Posterior cingulate gyrus (tissue), 11 donors: ENCODE results near the gene GZMM.

Experiments
- DNase-seq, 10 donors: peaks; one replicate each; pipeline versions ENCODE4 v3.0.0 to v3.0.0-alpha.2; 2020 to 2021; ENCODE audit warnings: mixed read lengths in 3 of 10
- intact Hi-C: fragments of 100-400 bp; cut with DNase I; formaldehyde crosslinking; loops from one replicate; pipeline ENCODE4 v1.15.1; 2023

Gene GZMM

DNA sequence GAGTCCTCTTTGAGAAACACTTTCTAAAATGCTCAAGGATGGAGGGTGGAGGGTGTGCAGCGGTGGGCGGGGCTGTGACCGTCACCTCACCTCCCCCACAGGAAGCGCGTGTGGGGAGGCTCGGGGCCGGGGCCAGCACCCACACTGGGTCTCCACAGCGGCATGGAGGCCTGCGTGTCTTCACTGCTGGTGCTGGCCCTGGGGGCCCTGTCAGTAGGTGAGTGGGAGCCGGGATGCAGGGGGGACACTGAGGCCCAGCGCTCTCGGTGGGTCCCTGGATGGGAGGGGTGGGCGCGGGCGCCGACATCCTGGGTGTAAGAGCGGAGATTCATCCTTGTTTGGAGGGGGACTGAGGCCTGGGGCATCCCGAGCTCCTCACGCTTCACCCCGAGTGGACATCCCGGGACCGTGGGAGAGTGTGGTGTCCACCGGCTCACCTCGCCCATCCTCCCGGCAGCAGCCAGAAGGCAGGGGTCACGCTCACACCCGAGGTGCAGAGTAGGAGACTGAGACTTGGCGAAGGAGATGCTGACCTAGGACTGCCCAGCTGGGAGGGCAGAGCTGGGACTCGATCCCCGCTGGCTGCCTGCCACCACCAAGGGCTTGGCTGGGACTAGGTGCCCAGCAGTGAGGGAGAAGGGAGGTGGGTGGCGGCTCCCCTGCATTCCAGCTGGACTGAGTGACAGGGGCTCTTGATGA is at the start of gene GZMM:
TSS of gene GZMM (plus strand) at position 144 of the 699 bp plus-strand sequence. CDS start at position 163, 19 bp downstream.
- no peak for DNase-seq
- intact Hi-C loops = no loop called here

DNA sequence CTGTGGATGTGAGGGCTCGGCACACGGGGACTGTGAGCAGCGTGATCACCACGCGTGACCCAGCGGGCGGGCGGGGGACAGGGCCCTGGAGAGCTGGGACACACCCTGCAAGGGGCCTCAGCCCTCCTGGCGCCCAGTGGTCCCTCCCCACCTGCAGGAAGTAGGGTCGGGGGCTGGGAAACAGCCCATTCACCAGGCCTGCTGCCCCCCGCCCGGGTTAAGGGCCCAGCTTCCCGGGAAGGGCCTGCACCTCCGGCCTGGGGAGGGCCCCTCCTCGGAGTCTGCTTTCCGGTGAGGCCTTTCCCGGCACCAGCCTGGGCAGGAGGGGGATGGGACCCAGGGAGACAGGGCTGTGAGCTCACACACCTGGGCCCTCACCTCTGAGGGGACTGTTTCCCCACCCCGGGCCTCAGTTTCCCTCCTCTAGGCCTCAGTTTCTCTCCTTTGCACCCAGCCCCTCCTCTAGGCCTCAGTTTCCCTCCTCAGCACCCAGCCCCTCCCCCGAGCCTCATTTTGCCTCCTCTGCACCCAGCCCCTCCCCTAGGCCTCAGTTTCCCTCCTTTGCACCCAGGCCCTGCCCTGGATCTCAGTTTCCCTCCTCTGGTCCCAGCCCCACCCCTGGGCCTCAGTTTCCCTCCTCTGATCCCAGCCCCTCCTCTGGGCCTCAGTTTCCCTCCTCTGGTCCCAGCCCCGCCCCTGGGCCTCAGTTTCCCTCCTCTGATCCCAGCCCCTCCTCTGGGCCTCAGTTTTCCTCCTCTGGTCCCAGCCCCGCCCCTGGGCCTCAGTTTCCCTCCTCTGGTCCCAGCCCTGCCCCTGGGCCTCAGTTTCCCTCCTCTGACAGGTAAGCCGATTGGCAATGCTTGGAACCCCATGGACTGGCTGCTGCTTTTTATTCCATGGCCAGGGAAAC is 49.4 kb upstream of the GZMM start:
- DNase-seq = peak in 1 of 10 donors; percentile 52
- intact Hi-C loops = no loop called here

- intact Hi-C loops = no loop called here
- no peak for DNase-seq
Observed at GRCh38 chr19:495081-495401, 48.8 kb upstream of the GZMM start.

GRCh38 chr19:495402-496111 is 48.3 kb upstream of the GZMM start:
- peak in 8 of 10 donors; percentile 52 to 93 (median 66) for DNase-seq
- intact Hi-C loops = no loop called here

DNA sequence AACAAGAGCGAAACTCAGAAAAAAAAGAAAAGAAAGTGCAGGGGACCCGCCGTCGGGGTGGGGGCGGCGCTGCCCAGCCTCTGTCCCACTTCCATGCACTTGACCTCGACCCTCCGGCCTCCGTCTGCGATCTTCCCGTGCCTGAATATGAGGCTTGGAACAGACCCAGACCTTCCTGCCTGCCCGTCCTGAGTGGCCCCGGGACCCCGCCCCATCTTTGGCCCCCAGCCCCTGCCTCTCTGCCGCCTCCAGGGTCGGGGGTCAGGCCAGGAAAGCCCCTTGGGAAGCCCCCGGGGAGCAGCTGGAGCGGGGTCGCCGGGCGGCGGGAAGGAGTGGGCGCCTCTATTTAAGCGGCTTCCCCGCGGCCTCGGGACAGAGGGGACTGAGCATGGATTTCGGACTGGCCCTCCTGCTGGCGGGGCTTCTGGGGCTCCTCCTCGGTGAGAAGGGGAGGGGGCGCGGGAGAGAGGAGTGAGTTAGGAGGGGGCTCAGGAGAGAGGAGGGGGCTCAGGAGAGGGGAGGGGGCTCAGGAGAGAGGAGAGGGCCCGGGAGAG is 47.7 kb upstream of the GZMM start, which contains the start of gene MADCAM1:
TSS of gene MADCAM1 (plus strand) at position 375 of the 554 bp plus-strand sequence. CDS start at position 389, 14 bp downstream.
- peak in 1 of 10 donors; percentile 48 for DNase-seq
- intact Hi-C loops = no loop called here

- peak in 1 of 10 donors; percentile 5 for DNase-seq
- intact Hi-C loops = no loop called here
Observed at GRCh38 chr19:496986-497385, 46.9 kb upstream of the GZMM start.

- DNase-seq = no peak
- intact Hi-C loops = no loop called here
Observed at GRCh38 chr19:497491-497868, 46.4 kb upstream of the GZMM start.

- peak in 1 of 10 donors; percentile 67 for DNase-seq
- intact Hi-C loops = no loop called here
Observed at GRCh38 chr19:497869-498510, 45.9 kb upstream of the GZMM start.

DNA sequence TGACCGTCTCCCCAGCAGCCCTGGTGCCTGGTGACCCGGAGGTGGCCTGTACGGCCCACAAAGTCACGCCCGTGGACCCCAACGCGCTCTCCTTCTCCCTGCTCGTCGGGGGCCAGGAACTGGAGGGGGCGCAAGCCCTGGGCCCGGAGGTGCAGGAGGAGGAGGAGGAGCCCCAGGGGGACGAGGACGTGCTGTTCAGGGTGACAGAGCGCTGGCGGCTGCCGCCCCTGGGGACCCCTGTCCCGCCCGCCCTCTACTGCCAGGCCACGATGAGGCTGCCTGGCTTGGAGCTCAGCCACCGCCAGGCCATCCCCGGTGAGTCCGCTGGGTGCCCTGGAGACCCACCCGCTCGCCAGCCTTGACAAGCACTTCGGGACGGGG is 45.4 kb upstream of the GZMM start:
- peak in 1 of 10 donors; percentile 47 for DNase-seq
- intact Hi-C loops = no loop called here

DNA sequence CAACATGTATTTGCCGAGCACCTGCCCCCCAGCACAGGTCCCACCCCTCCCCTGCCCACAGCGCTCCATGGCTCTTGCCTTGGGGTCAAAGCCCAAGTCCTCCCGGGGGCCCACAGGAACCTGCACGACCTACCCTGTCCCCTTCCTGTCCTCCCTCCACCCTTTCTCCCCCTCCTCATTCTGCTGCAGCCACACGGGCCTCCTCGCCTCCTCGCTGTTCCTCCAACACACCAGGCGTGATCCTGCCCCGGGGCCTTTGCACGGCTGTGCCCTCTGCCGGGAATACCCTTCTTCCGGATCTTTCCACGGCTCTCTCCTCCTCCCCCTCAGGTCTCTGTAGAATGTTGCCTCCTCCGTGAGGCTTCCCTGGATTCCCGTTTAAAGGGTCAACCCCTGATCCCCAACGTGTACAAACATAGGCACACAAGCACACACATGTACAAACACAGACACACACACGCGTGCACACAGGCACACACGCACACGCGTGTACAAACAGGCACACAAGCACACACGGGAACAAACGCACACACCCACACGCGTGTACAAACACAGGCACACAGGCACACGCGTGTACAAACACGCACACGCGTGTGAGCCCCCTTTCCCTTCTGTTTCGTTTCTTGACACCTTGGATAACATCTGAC is 44.8 kb upstream of the GZMM start:
- intact Hi-C loops = no loop called here
- no peak for DNase-seq

- no peak for DNase-seq
- intact Hi-C loops = no loop called here
Observed at GRCh38 chr19:501646-502045, 42.2 kb upstream of the GZMM start.

- intact Hi-C loops = loop anchor here (5.0 kb wide), 1 partner anchor 122 kb away; no protein-coding TSS in a partner anchor
- peak in 1 of 10 donors; percentile 55 for DNase-seq
Observed at GRCh38 chr19:504616-505015, 39.2 kb upstream of the GZMM start.

GRCh38 chr19:506404-507285 is 37.2 kb upstream of the GZMM start:
- intact Hi-C loops = loop anchor here (1.0 to 5.0 kb wide), 2 partner anchors 17 to 124 kb away; no protein-coding TSS in a partner anchor

DNA sequence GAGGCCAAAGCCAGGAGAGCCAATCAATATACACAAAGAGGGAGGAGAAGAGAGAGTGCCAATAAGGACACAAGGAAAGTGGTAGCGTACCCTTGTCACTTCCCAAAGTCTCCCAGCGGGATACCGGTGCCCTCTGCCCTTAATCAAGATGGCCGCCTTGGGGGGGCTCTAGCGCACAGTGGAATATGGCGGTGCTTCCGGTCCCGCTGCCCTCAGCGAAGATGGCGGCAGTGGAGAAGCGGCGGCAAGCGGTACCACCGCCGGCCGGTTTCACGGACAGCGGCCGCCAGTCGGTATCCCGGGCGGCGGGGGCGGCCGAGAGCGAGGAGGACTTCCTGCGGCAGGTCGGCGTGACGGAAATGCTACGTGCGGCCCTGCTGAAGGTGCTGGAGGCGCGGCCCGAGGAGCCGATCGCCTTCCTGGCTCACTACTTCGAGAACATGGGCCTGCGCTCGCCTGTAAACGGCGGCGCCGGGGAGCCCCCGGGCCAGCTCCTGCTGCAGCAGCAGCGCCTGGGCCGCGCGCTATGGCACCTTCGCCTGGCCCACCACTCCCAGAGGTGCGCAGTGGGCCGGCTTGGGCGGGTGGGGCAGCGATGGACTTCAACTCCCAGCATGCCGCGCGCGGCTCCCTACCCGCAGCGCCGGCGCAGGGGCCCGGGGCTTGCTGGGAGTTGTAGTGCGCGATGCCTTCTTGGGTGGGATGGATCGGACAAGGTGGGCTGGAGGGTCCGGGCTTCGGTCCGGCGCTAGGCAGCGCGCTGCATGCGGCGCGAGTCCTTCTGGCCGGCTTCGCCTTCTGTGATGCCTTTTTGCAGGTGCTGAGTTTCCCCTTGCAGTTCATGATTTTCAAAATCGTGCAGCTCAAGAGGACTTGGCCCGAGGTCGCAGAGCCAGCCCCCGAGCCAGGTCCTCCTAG is 36.3 kb upstream of the GZMM start, which contains the start of gene TPGS1:
TSS of gene TPGS1 (plus strand) at position 212 of the 918 bp plus-strand sequence. CDS start at position 222, 10 bp downstream.
- intact Hi-C loops = loop anchor here (1.0 to 5.0 kb wide), 3 partner anchors 18 to 125 kb away; partner anchors contain the start of gene CDC34
- DNase-seq = peak; percentile 77 to 99 (median 92)

More at GRCh38 chr19:506404-507285, 37.2 kb upstream of the GZMM start:
- peak; percentile 82 to 100 (median 97) for DNase-seq

DNA sequence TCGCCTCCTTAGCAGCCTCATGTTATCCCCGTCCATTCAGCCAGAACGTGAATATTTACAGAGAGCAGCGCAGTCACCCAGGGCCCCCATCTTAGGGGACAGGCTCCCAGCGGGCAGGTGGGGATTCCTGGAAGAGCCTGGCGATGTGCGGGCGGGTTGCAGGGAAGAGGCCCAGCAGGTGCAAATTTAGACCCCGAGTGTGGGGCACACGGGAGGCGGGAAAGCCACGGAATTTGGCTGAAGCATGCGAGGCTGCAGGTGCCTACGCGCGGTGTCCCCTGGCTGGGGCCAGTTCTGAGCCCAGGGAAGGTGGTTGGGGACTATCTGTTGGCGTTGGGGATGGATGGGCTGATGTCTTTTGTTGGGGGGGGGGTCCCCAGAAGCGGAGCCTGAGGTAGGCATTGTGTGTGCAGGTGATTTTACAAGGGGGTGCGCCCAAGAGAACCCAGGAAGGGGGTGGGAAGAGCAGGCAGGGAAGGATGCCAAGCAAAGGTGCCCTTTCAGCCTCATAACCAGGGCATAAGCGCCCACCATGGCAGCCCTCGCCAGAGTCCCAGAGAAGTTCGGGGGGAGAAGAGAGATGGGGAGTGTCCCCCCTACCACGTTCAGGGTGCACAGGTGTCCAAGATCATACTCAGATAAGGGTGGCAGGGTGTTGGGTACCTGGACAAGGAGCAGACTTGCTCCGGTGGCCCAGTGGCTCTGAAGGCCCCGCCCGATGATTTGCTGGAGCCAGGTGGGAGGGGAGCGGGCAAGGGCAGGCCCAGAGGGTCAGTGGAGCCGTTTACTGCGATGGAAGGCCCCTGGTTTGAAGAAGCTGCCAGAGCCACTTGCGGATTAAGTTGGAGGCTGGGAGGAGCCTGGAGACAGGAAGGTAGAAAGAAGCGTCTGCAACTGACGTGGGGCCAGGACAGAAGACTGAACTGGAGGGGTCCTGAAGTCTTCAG is 35.4 kb upstream of the GZMM start:
- intact Hi-C loops = loop anchor here (2.0 to 5.0 kb wide), 2 partner anchors 22 to 126 kb away; partner anchors contain the start of gene CDC34
- DNase-seq = no peak

- DNase-seq = peak; percentile 61 to 97 (median 78)
- intact Hi-C loops = no loop called here
Observed at GRCh38 chr19:510606-511100, 33.2 kb upstream of the GZMM start.
